GM08714 (cell line): ENCODE measurements around the gene HS1BP3.

Experiments used
- H3K4me3 ChIP-seq: fragments of 200-500 bp; sonication (Bioruptor generic); 2 replicates; pipeline ENCODE4 v1.5.1; 2014; ENCODE audit warnings: mild to moderate bottlenecking, low read length, inconsistent platforms
- ZNF274 ChIP-seq: IDR thresholded peaks from 2 replicates; pipeline ENCODE4 v1.6.1; 2012; ENCODE audit warnings: mild to moderate bottlenecking, low read depth, low read length

The HS1BP3 gene

DNA sequence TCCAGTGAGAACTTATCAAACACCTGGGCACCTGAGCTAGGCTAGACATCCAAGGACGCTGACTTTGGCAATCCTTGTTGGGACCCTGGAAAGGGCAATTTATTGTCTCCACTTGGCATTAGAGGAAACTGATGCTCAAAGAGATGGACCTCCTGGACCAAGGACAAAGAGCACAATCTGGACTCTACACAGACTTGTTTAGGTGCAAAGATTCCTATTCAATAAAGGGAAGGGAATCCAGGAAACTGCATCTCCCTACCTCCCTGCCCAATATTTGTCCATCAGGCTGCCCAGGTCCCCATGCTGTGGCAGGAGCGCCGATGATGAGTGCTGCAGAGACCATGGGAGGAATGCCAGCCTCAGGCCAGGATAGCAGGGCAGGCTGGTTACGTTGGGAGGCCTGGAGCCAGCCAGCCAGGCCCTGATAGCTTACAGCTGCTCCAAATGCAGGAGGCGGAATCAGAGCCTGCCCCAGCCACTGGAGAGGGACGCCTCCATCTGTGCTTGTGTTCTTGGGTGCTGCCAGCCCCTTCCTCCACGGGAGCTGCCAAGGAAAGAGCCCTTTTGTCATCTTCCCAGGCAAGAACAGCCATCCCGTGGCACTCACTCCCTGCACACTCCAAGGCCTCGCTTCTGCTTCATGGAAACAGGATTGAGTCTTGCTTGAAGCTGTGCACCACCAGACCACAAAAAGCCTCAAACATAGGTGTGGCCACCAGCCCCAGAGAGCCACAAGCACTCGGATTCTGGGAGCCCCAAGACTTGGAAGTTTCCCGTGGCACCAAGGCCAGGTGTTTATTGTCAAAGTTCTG lies 60.0 kb downstream of the HS1BP3 start:
- TF ChIP-seq ZNF274, result no peak
- no peak overlapping the region for H3K4me3 ChIP-seq

DNA sequence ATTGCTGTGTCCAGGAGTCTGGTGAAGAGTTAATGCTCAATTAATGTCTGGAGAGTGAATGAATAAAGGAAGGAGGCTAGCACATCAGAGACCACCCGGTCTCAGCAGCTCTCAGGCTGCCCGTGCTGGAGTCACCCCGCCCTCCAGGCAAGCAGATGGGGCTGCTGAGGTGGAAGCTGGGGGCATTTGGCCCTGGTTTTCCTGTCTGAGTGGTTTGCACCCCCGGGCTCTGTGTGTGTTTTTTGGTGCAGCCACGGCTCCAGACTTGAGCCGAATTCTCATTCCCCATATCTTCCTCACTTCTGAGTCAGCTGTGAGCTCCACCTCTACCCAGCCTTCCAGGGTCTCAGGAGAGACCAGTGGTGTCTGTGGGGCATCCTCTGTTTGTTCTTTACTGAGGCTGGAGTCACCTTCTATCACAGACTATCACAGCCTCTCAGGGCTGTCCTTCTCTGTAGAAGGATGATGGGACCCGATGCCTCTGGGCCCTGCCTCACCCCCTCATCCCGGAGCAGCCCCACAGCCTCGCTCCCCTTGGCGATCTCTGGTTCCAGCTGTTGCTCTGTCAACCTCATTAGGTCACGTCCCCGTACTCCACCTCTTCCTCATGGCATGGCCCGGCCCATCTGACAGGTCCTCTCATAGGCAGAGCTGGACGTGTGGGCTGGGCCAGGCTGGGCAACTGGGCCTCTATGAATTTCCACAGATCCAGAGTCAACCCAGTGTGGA lies 60.8 kb downstream of the HS1BP3 start:
- TF ChIP-seq ZNF274, result no peak

DNA sequence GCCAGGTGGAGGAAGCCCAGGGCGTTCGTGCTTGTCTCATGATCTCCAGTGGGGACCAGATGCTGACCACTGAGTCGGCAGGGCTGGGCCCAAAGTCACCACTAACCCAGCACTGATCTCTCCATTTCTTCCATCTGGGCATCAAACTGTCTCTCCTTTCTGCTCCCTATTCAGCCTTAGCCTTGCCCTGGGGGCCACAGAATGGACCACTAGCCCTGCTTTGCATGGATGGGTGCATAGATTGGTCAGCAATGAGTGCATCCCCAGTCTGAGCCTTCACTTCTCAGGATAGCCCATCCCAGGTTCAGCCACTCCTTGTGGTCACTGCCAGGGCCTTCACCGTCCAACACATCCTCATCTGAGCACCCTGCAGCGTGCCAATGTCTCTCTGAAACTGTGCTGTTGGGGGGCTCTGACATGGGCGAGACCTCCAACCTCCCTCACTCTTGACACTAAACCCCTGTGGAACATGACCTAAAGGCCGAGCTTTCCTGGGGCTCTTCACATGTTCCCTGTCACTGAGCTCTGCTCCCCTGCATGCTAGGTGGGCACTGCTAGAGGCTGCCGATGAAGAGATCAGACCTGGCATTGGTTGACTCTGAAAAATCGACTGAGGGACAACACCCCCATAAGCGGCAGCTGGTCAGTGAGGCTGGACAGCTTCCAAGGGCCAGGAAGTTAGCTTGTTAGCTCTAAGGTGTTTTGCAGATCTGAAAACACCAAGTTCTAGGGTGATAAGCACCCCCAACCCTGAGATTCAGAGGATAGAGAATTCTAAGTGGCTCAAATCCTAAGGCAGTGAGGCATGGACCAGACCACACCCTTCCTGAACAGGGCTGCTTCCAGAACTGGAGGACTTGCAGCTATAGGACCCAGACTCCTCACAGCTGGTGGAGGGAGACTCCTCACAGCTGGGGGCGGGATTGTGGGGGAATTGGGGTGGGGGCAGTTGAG lies 61.7 kb downstream of the HS1BP3 start:
- TF ChIP-seq ZNF274, result no peak
- no peak overlapping the region for H3K4me3 ChIP-seq

More for the DNA sequence above, 60.8 kb downstream of the HS1BP3 start:
- H3K4me3 ChIP-seq, result no peak overlapping the region

DNA sequence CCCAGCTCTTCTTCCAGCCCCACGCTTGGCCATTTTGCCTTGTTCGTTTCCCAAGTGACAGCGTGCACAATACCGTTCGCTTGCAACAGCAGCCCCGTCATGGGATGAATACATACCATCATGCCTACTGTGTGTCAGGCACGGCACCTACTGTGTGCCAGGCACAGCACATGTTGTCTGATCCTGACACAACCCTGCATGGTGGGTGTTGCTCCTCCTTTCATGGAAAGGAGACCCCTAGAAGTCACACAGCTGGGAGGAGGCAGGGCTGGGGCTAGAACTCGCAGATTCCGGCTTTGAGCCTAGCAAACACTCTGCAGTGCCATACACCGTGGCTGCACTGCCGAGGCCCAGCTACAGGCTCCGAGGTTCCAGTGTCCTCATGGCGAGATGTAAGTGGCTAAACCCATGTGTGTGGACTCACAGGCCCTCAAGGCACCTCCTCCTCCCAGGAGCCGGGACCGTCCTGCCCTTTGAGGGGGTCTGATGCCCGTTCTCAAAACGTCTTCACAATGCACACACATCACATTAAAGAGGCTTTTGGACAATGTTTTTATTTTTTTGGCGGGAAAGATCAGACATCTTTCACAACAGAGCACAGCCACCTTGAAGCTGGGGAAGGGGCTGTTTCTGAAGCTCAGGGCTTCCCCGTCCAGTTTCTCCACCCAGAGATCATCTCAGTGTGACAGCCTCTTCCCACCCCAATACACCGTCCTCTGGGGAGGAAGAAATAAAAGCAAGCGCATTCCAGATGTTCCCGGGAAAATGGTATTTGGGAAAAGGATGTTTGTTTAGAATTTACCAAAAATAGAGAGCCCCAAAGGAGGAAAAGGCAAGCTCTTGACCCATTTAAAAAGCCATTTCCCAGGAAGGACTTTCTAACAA lies 64.9 kb downstream of the HS1BP3 start:
- no peak overlapping the region for H3K4me3 ChIP-seq
- TF ChIP-seq ZNF274, result no peak

DNA sequence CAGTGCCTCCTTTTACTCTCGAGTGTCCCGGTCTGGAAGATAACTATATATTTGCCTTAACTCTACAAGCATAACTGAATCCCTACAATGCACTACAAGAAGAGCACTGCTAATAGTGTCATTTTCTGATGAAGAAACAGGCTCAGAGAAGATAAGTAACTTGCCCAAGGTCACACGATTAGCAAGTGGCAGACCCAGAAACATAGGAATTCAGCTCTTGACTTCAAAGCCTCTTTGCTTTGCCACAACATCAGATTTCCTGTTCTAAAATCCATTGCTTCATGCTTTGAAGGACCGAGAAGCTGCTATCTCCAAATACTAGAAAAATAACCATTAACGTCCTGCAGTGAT lies 65.6 kb downstream of the HS1BP3 start:
- no peak overlapping the region for H3K4me3 ChIP-seq
- TF ChIP-seq ZNF274, result no peak

DNA sequence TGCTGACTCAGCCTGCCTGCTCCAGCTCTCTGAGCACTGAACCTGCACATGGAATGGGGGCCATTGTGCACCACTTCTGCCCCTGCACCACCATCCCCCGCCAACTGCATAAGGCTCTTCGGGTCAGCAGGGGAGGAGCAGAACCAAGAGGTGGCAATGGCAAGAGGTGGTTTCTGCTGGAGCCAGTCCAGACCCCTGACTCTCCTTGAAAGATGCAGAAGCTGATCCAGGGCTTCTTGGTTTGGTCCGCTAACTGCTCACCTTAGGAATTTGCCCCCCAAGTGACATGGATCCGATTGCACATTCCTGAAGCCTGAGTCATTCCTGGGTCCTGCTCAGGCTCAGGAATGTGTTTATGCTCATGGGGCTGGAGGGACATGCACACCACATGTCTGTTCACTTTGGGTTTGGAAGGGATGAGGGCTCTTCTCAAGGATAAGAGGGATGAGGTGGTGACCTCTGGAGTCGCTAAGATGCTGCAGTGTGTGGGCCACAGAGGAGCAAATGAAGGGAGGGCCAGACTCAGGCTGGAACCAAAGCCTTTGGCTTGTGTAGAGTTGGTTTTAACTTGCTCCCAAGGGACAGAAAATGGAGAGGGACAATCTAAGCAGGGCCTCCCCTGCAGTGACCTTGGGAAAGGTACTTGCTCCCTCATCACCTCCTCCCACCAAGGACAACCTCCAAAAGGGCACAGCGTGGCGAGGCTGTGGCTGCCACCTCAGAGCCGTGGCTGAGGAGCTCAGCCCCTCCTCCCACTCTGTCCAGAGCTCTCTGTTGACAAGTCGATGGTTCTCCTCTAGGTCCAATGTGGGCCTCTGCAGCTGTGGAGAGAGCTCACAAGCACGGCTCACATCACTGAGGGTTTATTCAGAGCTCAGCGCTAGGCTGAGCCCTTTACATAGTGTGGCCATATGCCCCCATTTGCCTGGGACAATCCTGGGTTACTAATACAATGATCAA lies 66.2 kb downstream of the HS1BP3 start:
- TF ChIP-seq ZNF274, result no peak
- H3K4me3 ChIP-seq, result no peak overlapping the region

DNA sequence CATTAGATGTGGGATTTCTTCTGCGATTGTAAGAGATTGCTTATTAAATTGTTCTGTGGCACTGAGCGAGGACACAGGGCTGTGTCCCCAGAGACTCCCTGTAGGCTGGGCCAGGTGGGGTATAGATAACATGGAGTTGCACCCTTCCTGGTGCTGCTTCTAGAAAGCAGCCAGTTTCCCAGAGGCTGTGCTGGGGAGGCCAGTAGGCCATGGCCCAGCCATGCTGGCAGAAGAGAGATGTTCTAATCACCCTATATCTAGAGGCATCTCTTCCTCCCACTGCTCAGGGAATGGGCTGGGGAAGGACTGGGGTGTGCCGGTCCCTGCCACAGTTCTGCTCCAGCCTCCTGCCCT lies 66.9 kb downstream of the HS1BP3 start:
- H3K4me3 ChIP-seq, result no peak overlapping the region
- TF ChIP-seq ZNF274, result no peak

DNA sequence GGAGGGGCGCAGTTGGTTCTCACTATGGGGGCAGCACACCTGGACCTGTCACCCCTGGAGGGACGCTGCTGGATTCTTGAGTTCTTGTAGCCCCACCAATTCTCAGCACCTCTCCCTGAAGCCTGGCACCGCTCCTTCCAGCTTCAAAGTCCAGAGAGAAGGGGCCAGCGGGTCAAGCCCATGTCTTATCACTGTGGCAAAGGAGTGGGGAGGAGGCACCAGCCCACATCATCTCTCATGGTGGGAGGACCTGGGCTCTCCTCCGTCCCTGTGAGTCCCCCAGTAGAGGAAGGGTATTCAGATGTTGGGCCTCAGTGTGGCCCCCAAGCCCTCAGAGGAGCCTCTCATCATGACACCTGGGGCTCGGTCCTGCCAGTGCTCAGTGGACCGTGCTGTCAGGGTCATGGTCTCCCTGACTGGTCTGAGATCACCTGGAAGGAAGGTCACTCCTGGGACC lies 67.4 kb downstream of the HS1BP3 start:
- TF ChIP-seq ZNF274, result no peak
- no peak overlapping the region for H3K4me3 ChIP-seq

DNA sequence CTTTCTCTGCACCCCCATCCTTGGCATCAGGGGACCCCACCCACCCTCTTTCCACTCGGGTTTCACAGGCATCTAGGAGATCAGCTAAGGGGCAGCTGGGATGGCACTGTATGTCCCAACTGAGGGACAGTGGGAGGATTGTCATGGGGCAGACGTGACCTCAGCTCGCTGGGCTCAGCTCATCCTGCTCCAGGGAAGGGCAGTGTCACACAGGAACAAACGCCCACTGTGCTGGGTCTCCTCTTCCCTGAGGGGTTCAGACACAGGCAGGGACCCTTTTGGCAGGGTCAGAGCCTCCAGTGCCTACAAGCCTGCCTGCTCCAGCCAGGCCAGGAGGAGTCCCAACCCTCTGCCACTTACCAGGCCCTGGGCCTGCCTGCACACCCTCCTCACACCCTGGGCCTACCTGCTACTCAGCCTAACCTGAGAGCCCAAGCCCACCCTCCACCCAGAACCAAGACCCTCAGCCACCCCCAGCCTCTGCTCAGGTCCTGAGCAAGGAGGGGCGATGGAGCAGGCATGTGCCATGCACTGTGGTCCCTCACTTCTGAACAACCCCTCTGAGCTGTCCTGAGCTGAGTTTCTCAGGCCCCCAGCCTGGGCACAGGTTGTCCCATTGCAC lies 68.2 kb downstream of the HS1BP3 start:
- no peak for TF ChIP-seq ZNF274
- no peak overlapping the region for H3K4me3 ChIP-seq

DNA sequence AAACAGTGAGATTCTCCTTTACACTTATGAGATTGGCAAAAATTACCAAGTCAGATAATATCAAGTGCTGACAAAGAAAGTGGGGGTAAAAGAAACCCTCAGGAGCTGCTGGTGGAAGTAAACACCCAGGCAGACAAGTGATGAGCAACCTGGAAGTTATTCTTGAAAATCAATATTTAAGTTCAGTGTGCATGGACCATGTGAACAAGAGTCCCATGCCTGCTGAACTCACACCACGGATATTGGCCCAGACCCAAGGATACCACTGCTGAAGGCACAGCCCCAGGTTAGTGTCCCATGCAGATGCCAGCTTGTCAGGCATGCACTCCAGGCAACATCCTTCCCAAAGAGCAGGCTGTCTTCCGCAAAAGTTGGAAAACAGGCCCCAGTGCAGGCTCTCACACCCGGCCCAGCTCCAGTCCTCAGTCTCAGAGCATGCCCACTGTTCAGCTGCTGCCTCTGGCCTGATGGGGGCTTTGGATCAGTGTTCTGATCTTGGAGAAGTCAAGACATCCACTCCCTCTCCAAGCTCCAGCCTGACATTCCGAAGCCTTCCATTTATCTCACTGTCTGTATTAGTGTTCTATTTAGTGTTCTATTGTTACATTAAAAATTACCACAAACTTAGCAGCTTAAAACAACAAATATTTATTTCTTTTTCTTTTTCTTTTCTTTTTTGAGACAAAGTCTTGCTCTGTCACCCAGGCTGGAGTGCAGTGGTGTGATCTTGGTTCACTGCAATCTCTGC lies 70.0 kb downstream of the HS1BP3 start:
- TF ChIP-seq ZNF274, result no peak
- no peak overlapping the region for H3K4me3 ChIP-seq

DNA sequence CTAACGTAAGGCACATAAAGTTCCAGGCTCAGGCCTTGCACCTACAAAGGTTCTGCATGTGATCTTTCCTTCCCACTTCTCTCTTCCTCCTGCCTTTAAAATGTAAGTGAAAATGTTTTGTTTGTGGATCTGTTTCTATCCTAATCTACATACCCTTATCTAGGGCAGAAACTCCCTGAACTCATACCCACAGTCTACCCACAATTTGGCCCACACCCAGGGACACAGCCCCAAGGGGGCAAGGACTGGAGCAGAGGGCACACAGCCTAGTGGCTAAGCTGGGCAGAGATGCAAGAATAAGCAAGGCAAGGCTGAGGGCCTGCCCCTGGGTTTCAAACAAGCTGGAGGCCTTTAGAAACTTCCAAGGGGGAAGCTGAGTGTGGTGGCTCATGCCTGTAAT lies 71.0 kb downstream of the HS1BP3 start:
- H3K4me3 ChIP-seq, result no peak overlapping the region
- TF ChIP-seq ZNF274, result no peak
